Nephron (organoid): ENCODE data around the gene ZBTB42.

Experiments used
- H3K27ac Mint-ChIP-seq, 3 experiments: 2 replicates each; pipeline ENCODE4 v1.8.0; 2020; ENCODE audit warnings: mixed read lengths in 3 of 3, mild to moderate bottlenecking in 2 of 3, moderate library complexity in 1 of 3
- H3K27me3 Mint-ChIP-seq: 2 replicates; pipeline ENCODE4 v1.8.0; 2021; ENCODE audit warnings: low read depth, mild to moderate bottlenecking, moderate library complexity, mixed read lengths
- H3K36me3 Mint-ChIP-seq: 2 replicates; pipeline ENCODE4 v1.8.0; 2020; ENCODE audit warnings: low read depth, mixed read lengths
- H3K4me1 Mint-ChIP-seq: 2 replicates; pipeline ENCODE4 v1.8.0; 2020; ENCODE audit warnings: mixed read lengths
- H3K4me3 Mint-ChIP-seq, 3 experiments: 2 replicates each; pipeline ENCODE4 v1.8.0; 2020; ENCODE audit warnings: mild to moderate bottlenecking in 3 of 3, mixed read lengths in 3 of 3, moderate library complexity in 2 of 3
- H3K9me3 Mint-ChIP-seq: 2 replicates; pipeline ENCODE4 v1.8.0; 2020; ENCODE audit warnings: mixed read lengths
- TF ChIP-seq, protein P1 (sequence below), 3 experiments: fragments of 200-600 bp; sonication (generic); IDR thresholded peaks; one replicate each; pipeline ENCODE4 v1.5.0; 2021; ENCODE audit warnings: antibody characterized with exemption in 3 of 3; ENCODE audit not compliant: unreplicated experiment in 3 of 3

Gene ZBTB42

DNA sequence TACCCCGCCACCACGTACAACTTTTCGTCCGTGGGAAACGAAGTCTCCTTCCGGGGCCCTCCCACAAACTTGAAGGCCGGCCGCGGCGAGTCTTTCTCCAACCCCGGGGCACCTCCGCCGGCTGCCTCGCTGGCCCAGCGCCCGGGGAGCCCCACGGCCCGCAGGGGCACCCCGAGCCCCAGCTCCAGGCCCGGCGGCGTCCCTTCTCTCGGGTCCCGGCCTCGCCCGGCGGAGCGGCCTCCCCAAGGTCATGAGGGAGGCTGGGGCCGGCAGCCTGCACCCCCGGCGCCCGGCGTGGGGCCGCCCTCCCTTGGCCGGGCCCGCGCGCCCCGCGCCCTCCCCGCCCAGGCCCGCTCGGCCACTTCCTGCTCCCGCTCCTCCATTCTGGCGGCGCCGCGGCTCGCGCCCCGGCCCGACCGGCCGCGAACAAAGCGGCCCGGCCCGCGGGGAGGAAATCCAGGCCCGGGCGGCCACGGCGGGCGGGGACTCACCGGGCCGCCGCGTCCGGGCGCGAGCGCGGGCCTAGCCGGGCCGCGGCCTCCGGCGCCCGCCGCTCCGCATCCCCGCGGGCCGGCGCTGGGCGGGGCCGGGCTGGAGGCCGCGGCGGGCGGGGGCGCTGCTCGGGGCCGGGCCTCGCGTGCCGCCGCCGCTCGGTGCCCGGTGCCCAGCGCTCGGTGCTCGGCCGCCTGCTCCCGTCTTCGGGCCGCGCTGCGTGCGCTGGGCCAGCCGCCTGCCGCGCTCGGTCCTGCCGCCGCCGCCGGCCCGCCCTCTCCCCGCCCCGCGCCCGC, 5.7 kb upstream of the ZBTB42 start, which contains the start of gene AKT1:
Gene AKT1, minus strand, starts transcription at position 756 of the 788 bp plus-strand sequence. CDS start 3,105 bp downstream, outside the sequence.
- Mint-ChIP-seq H3K27ac (peak within 1 kb of the TSS; percentile 84 to 92 (median 87)), H3K9me3 (no peaks in the 10 kb centered on the region), H3K4me1 (peaks cover 36% of the 10 kb centered on the region), H3K4me3 (peak within 1 kb of the TSS; percentile 94 to 97 (median 96)), H3K27me3 (peaks cover 4% of the 10 kb centered on the region), H3K36me3 (peaks cover 4% of the 10 kb centered on the region)
- TF ChIP-seq, protein P1, sequence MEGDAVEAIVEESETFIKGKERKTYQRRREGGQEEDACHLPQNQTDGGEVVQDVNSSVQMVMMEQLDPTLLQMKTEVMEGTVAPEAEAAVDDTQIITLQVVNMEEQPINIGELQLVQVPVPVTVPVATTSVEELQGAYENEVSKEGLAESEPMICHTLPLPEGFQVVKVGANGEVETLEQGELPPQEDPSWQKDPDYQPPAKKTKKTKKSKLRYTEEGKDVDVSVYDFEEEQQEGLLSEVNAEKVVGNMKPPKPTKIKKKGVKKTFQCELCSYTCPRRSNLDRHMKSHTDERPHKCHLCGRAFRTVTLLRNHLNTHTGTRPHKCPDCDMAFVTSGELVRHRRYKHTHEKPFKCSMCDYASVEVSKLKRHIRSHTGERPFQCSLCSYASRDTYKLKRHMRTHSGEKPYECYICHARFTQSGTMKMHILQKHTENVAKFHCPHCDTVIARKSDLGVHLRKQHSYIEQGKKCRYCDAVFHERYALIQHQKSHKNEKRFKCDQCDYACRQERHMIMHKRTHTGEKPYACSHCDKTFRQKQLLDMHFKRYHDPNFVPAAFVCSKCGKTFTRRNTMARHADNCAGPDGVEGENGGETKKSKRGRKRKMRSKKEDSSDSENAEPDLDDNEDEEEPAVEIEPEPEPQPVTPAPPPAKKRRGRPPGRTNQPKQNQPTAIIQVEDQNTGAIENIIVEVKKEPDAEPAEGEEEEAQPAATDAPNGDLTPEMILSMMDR (IDR thresholded peaks at IDR 0.05; ENCODE audit: unreplicated experiment in 3 of 3), result no peak

DNA sequence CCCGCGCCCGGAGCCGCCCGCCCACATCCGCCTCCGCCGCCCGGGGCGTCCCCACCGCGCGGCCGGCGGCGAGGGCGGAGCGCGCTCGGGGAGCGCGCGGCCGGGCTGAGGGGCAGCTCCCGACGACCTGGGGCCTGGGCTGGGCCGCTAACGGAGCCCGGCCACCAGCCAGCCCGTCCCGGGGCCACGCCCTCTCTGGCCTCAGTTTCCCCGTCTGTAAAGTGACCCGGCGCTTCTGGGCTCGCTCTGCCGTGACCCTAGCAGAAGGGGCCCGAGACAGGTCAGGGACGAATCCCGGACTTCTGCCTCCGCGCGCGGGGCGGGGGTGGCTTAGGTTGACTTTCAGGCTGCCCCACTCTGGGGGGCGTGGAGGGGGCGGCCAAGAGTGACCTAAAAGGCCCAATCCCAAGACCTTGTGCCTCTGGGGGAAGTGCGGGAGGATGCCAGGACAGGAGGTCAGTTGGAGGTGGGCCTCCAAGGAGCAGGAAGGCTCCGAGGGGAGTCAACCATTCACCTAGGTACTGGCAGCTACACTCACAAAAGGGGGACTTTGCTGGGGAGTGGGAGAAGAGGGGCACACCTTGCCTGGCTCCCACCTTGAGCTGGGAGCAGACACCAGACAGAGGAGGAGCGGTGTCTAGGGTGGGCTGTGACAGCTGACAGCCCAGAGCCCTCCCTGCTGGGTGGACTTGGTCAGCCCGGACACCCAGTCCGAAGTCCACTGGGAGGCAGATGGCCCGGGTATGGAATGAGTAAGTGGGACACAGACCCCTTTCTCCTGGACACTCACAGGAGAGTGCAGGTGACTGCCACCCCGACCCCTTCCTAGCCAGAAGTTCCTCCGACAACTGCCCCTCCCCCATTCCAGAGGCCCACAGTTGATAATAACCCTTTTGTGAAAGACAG, 4.9 kb upstream of the ZBTB42 start:
- Mint-ChIP-seq H3K4me1 (peaks cover 36% of the 10 kb centered on the region), H3K9me3 (no peaks in the 10 kb centered on the region), H3K27ac (peak overlapping the region; percentile 54 to 78 (median 70)), H3K4me3 (peak overlapping the region; percentile 76 to 86 (median 83)), H3K36me3 (peaks cover 4% of the 10 kb centered on the region), H3K27me3 (peaks cover 4% of the 10 kb centered on the region)
- TF ChIP-seq, protein P1 (IDR thresholded peaks at IDR 0.05; ENCODE audit: unreplicated experiment in 3 of 3), result no peak

DNA sequence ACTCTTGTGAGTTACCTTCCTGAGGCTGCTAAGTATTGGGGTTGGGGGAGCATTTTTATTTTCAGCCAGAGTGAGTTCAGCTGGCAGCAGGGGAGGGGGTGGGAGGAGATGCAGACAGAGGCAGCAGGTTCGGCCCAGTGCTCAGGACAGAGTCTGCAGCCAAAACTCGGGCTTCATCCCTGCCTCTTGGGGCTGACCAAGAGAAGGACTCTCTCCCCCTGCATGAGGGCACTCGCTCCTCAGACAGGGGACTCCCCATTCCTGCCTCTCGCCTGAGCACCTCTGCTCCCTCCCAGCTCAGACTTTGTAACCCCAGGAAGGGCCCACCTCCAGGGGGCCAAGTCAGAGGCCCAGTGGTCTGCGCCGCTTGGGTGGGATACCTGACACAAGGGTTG, 4.2 kb upstream of the ZBTB42 start:
- H3K27me3 Mint-ChIP-seq, result peaks cover 4% of the 10 kb centered on the region
- peaks cover 32% of the 10 kb centered on the region for H3K4me1 Mint-ChIP-seq
- H3K4me3 Mint-ChIP-seq, result peak overlapping the region; percentile 76 to 86 (median 83)
- H3K9me3 Mint-ChIP-seq, result no peaks in the 10 kb centered on the region
- H3K36me3 Mint-ChIP-seq, result no peaks in the 10 kb centered on the region
- TF ChIP-seq, protein P1 (IDR thresholded peaks at IDR 0.05; ENCODE audit: unreplicated experiment in 3 of 3), result no peak
- peak overlapping the region; percentile 54 to 78 (median 70) for H3K27ac Mint-ChIP-seq

DNA sequence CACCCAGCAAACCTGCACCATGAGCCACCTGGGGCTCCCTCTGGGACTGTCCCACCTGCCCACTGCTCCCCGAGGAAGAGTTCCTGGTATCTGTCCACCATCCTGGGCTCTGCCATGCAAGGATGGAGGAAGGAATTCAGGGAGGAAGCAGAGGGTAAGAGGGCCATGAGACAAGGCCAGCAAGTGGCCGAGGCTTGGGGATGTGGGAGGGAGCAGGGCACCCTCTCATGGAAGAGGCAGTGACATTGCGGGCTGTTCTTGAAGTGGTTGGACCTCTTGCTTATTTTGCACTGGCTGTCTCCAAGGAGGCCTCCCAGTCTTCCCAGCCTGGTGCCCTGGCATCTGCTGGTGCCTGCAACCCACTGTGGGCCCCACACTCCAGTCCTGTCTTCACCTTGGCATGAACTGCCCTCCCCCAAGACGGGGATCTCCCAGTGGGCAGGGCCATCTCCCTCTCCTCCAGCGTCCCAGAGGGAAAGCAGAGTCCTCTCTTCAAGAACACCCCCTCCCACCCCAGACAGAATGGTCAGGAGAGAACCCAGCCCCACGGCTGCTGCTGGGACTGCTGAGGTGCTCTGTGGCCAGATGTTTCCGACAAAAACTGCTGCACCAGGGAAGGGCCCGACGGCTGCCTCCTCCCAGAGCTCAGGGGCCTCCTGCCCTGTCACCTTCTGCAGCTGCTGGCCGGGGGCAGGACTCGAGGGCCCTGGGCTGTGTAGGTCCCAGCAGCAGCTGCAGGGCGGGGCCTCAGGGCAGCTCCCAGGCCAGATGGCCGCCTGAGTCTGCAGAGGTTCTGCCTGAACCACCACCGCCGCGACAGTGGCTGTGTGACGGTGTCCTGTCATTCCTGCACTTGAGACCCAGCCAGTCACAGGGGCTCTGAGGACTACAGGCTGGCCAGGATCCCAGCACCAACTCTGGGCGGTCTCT, 3.5 kb upstream of the ZBTB42 start:
- H3K4me3 Mint-ChIP-seq, result peak overlapping the region; percentile 76 to 86 (median 83)
- peak overlapping the region in 2 of 3 experiments; percentile 76 to 78 for H3K27ac Mint-ChIP-seq
- H3K27me3 Mint-ChIP-seq, result peaks cover 6% of the 10 kb centered on the region
- TF ChIP-seq, protein P1 (IDR thresholded peaks at IDR 0.05; ENCODE audit: unreplicated experiment in 3 of 3), result no peak
- H3K36me3 Mint-ChIP-seq, result no peaks in the 10 kb centered on the region
- no peaks in the 10 kb centered on the region for H3K9me3 Mint-ChIP-seq
- peaks cover 31% of the 10 kb centered on the region for H3K4me1 Mint-ChIP-seq
